ENCODE measurements around the gene PDLIM7. TPM values are rescaled to one million over a fixed set of nuclear protein-coding genes. Genes with fewer than 3 reads are reported as not detected.

The PDLIM7 gene
- total and polyA plus RNA-seq, 2 experiments from 2014 or later, result 165 to 537 TPM

- Histone ChIP-seq H3K27me3 (no peaks in the 10 kb centered on the region), H3K27ac (no peak overlapping the region), H3K9me3 (ENCODE audit: low read depth) (no peaks in the 10 kb centered on the region), H3K36me3 (peaks cover 39% of the 10 kb centered on the region), H3K4me3 (no peak overlapping the region), H3K4me1 (ENCODE audit: low read depth) (no peaks in the 10 kb centered on the region)
- TF ChIP-seq CTCF (IDR thresholded peaks at IDR 0.05; ENCODE audit: low read depth, low read length), result no peak
- DNase-seq (ENCODE audit: low read depth in 1 of 2, low spot score in 1 of 2), result no peak
Measured at GRCh38 chr5:177435847-177436536, 61.4 kb downstream of the PDLIM7 start.

GRCh38 chr5:177434942-177435738 is 62.3 kb downstream of the PDLIM7 start:
- H3K36me3 ChIP-seq, result peaks cover 39% of the 10 kb centered on the region
- no peak for DNase-seq (ENCODE audit: low read depth in 1 of 2, low spot score in 1 of 2)
- TF ChIP-seq CTCF (IDR thresholded peaks at IDR 0.05; ENCODE audit: low read depth, low read length), result no peak
- H3K9me3 ChIP-seq (ENCODE audit: low read depth), result no peaks in the 10 kb centered on the region
- H3K4me3 ChIP-seq, result no peak overlapping the region
- H3K4me1 ChIP-seq (ENCODE audit: low read depth), result no peaks in the 10 kb centered on the region
- no peaks in the 10 kb centered on the region for H3K27me3 ChIP-seq
- H3K27ac ChIP-seq, result no peak overlapping the region

GRCh38 chr5:177434437-177434836 is 63.0 kb downstream of the PDLIM7 start:
- Histone ChIP-seq H3K4me3 (no peak overlapping the region), H3K4me1 (ENCODE audit: low read depth) (no peaks in the 10 kb centered on the region), H3K27me3 (no peaks in the 10 kb centered on the region), H3K36me3 (peaks cover 39% of the 10 kb centered on the region), H3K27ac (no peak overlapping the region), H3K9me3 (ENCODE audit: low read depth) (no peaks in the 10 kb centered on the region)
- DNase-seq (ENCODE audit: low read depth in 1 of 2, low spot score in 1 of 2), result no peak
- TF ChIP-seq CTCF (IDR thresholded peaks at IDR 0.05; ENCODE audit: low read depth, low read length), result no peak

GRCh38 chr5:177433658-177434217 is 63.7 kb downstream of the PDLIM7 start:
- Histone ChIP-seq H3K9me3 (ENCODE audit: low read depth) (no peaks in the 10 kb centered on the region), H3K36me3 (peaks cover 39% of the 10 kb centered on the region), H3K4me1 (ENCODE audit: low read depth) (no peaks in the 10 kb centered on the region), H3K27me3 (no peaks in the 10 kb centered on the region), H3K4me3 (no peak overlapping the region), H3K27ac (no peak overlapping the region)
- TF ChIP-seq CTCF (IDR thresholded peaks at IDR 0.05; ENCODE audit: low read depth, low read length), result no peak
- no peak for DNase-seq (ENCODE audit: low read depth in 1 of 2, low spot score in 1 of 2)

Other genes with a start within 250 kb of the PDLIM7 start
- gene RAB24, start 193.9 kb downstream of the PDLIM7 start, total RNA-seq, result 69.2 and 94.7 TPM in 2 replicates
- 70.7 and 81.5 TPM in 2 replicates for gene RAB24, start 193.9 kb downstream of the PDLIM7 start, polyA plus RNA-seq
- gene PRELID1, start 193.8 kb downstream of the PDLIM7 start, total RNA-seq, result 86.0 and 156 TPM in 2 replicates
- gene PRELID1, start 193.8 kb downstream of the PDLIM7 start, polyA plus RNA-seq, result 134 and 185 TPM in 2 replicates
- gene MXD3, start 185.7 kb downstream of the PDLIM7 start, total RNA-seq, result 15.2 and 112 TPM in 2 replicates
- gene MXD3, start 185.7 kb downstream of the PDLIM7 start, polyA plus RNA-seq, result 7.3 and 50.5 TPM in 2 replicates
- gene LMAN2, start 145.9 kb downstream of the PDLIM7 start, total RNA-seq, result 163 and 198 TPM in 2 replicates
- gene LMAN2, start 145.9 kb downstream of the PDLIM7 start, polyA plus RNA-seq, result 213 and 261 TPM in 2 replicates
- 68.1 and 139 TPM in 2 replicates for gene RGS14, start 139.7 kb downstream of the PDLIM7 start, total RNA-seq
- gene RGS14, start 139.7 kb downstream of the PDLIM7 start, polyA plus RNA-seq, result 33.6 and 76.5 TPM in 2 replicates
- not detected in 2 replicates for gene SLC34A1, start 113.2 kb downstream of the PDLIM7 start, total RNA-seq
- gene SLC34A1, start 113.2 kb downstream of the PDLIM7 start, polyA plus RNA-seq, result not detected in 2 replicates
- gene PFN3, start 96.9 kb downstream of the PDLIM7 start, total RNA-seq, result not detected in 2 replicates
- gene PFN3, start 96.9 kb downstream of the PDLIM7 start, polyA plus RNA-seq, result not detected in 2 replicates
- 3.4 and 4.6 TPM in 2 replicates for gene F12, start 88.0 kb downstream of the PDLIM7 start, total RNA-seq
- 5.0 and 13.6 TPM in 2 replicates for gene F12, start 88.0 kb downstream of the PDLIM7 start, polyA plus RNA-seq
- 43.7 and 62.1 TPM in 2 replicates for gene GRK6, start 70.9 kb downstream of the PDLIM7 start, total RNA-seq
- gene GRK6, start 70.9 kb downstream of the PDLIM7 start, polyA plus RNA-seq, result 39.6 and 62.0 TPM in 2 replicates
- gene PRR7, start 50.8 kb downstream of the PDLIM7 start, total RNA-seq, result 26.4 and 29.0 TPM in 2 replicates
- 27.1 and 29.2 TPM in 2 replicates for gene PRR7, start 50.8 kb downstream of the PDLIM7 start, polyA plus RNA-seq
- gene DBN1, start 24.0 kb downstream of the PDLIM7 start, total RNA-seq, result 258 and 295 TPM in 2 replicates
- gene DBN1, start 24.0 kb downstream of the PDLIM7 start, polyA plus RNA-seq, result 147 and 185 TPM in 2 replicates
- gene DOK3, start 12.2 kb upstream of the PDLIM7 start, total RNA-seq, result 2.4 and 6.0 TPM in 2 replicates
- 0.95 and 3.7 TPM in 2 replicates for gene DOK3, start 12.2 kb upstream of the PDLIM7 start, polyA plus RNA-seq
- 183 and 223 TPM in 2 replicates for gene DDX41, start 19.4 kb upstream of the PDLIM7 start, total RNA-seq
- gene DDX41, start 19.4 kb upstream of the PDLIM7 start, polyA plus RNA-seq, result 107 and 109 TPM in 2 replicates
- gene FAM193B, start 57.0 kb upstream of the PDLIM7 start, total RNA-seq, result 62.2 and 80.9 TPM in 2 replicates
- 67.4 and 80.2 TPM in 2 replicates for gene FAM193B, start 57.0 kb upstream of the PDLIM7 start, polyA plus RNA-seq
- 146 and 176 TPM in 2 replicates for gene TMED9, start 94.6 kb upstream of the PDLIM7 start, total RNA-seq
- gene TMED9, start 94.6 kb upstream of the PDLIM7 start, polyA plus RNA-seq, result 228 and 317 TPM in 2 replicates
- gene B4GALT7, start 102.5 kb upstream of the PDLIM7 start, total RNA-seq, result 29.0 and 44.3 TPM in 2 replicates
- 31.6 and 42.3 TPM in 2 replicates for gene B4GALT7, start 102.5 kb upstream of the PDLIM7 start, polyA plus RNA-seq